ENCODE results near the gene C1QTNF8. TPM values are rescaled to one million over a fixed set of nuclear protein-coding genes. Genes with fewer than 3 reads are reported as not detected.

C1QTNF8 gene
- total RNA-seq, 2 experiments from 2014 or later, result not detected

DNA sequence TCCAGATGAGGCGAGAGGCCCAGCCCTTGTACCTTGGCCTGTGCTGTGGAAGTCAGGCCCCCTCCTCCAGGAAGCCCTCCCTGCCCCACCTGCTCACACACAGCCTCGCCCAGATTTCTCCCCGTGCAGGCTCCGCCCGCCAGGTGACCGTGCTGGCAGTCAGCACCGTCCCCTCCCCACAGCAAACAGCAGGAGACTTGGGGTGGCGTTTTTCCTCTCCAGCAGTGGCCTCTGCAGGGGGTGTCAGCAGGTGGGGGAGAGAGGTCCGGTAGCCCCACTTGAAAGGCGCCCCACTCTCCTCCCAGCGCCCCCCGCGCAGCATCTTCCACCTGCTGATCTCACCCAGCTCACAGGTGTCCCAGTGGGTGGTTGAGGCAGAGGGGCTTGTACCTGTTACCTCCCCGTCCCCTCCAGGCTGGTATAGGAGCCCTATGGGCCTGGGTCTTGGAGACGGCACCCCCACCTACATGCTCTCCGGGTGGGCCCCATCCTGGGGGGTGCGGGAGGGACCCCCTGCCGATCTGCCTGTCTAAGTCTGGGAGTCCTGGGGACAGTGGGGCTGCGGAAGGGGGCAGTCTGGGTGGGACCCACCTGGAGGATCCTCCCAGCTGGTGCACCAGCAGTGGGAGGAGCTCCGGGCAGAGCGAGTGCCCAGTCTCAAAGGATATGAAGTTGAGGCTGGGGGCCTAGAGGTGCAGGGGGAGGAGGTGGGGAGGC, 4.2 kb upstream of the C1QTNF8 start:
- no peak for DNase-seq (ENCODE audit: low spot score)
- CTCF ChIA-PET (ENCODE audit: unreplicated experiment), result no interaction called here

DNA sequence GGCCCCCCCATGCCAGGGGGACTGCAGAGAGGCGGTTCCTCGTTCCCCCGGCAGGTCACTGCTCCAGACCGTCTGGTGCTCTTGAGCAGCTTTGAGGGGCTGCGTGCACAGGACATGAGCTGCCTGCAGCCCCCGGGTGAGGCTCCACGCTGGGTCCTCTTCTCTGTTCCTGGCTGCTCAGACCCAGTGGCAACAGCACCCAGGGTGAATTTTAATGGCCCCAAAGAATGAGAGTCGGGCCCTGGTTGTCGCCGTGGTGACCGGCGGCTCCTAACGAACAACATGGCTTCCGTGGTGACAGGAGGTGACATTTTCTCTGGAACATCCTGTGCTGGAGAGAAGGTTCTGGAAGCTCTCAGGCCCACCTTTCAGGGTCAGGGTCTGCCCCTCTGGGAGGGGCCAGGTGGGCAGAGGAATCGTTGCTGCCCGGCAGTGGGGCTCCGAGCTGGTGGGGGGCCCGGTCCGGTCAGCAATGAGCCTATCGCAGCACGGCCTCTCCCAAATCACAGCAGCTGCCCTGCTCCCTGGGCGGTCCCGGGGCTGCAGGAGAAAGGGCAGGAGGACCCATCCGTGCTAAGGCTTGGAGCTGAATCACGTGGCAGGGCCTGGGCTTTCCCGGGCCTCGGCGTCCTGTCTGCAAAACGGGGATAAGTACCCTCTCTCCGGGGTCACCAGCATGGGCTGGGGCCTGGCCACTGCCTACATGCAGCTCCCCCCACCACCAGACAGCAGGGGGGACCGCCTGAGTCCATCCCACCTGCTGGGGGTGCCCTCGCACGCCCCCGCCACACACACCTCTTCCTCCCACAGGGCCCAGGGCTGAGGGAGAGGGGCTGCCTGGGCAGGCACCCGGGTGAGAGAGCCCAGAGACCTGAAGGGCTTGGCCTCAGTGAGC, 3.4 kb upstream of the C1QTNF8 start:
- Histone ChIP-seq H3K79me2 (ENCODE audit: insufficient read depth, low read depth, low read length) (no peaks in the 10 kb centered on the region), H4K20me1 (ENCODE audit: insufficient read depth, low read length) (no peaks in the 10 kb centered on the region), H3K9me3 (ENCODE audit: low read length) (no peaks in the 10 kb centered on the region), H3K4me2 (ENCODE audit: low read length) (no peak overlapping the region), H3K4me1 (ENCODE audit: insufficient read depth, low read length, poor library complexity, severe bottlenecking) (no peaks in the 10 kb centered on the region), H3K4me3 (ENCODE audit: low read depth, low read length, poor library complexity, severe bottlenecking) (no peak overlapping the region), H3K36me3 (ENCODE audit: insufficient read depth, low read length) (no peaks in the 10 kb centered on the region), H2AFZ (ENCODE audit: low read length) (no peak overlapping the region), H3K27ac (ENCODE audit: low read depth, low read length, poor library complexity, severe bottlenecking) (no peak overlapping the region), H3K9me2 (ENCODE audit: insufficient read depth, low read length) (no peaks in the 10 kb centered on the region)
- no peak for DNase-seq (ENCODE audit: low spot score)
- TF ChIP-seq, protein P1, sequence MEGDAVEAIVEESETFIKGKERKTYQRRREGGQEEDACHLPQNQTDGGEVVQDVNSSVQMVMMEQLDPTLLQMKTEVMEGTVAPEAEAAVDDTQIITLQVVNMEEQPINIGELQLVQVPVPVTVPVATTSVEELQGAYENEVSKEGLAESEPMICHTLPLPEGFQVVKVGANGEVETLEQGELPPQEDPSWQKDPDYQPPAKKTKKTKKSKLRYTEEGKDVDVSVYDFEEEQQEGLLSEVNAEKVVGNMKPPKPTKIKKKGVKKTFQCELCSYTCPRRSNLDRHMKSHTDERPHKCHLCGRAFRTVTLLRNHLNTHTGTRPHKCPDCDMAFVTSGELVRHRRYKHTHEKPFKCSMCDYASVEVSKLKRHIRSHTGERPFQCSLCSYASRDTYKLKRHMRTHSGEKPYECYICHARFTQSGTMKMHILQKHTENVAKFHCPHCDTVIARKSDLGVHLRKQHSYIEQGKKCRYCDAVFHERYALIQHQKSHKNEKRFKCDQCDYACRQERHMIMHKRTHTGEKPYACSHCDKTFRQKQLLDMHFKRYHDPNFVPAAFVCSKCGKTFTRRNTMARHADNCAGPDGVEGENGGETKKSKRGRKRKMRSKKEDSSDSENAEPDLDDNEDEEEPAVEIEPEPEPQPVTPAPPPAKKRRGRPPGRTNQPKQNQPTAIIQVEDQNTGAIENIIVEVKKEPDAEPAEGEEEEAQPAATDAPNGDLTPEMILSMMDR (conservative IDR thresholded peaks at IDR 0.05; ENCODE audit: low read length), result no peak
- no peak for TF ChIP-seq EZH2phosphoT487 (IDR thresholded peaks at IDR 0.05; ENCODE audit: borderline replicate concordance, low read depth, low read length)
- ChIA-PET CTCF (ENCODE audit: unreplicated experiment) (no interaction called here), POLR2A (interaction anchor here (0.5 kb wide), 1 partner anchor 326 kb away, joined by 3 read pairs; no protein-coding TSS in a partner anchor)
- intact Hi-C loops (cut with micrococcal nuclease; ENCODE audit: unreplicated experiment), result no loop called here
- BruUV-seq (replicated peaks), result no TSS peak

More for the DNA sequence above, 4.2 kb upstream of the C1QTNF8 start:
- intact Hi-C loops (cut with micrococcal nuclease; ENCODE audit: unreplicated experiment), result no loop called here
- Histone ChIP-seq H3K9me2 (ENCODE audit: insufficient read depth, low read length) (no peaks in the 10 kb centered on the region), H3K27ac (ENCODE audit: low read depth, low read length, poor library complexity, severe bottlenecking) (no peak overlapping the region), H3K79me2 (ENCODE audit: insufficient read depth, low read depth, low read length) (no peaks in the 10 kb centered on the region), H4K20me1 (ENCODE audit: insufficient read depth, low read length) (no peaks in the 10 kb centered on the region), H3K36me3 (ENCODE audit: insufficient read depth, low read length) (no peaks in the 10 kb centered on the region), H3K4me1 (ENCODE audit: insufficient read depth, low read length, poor library complexity, severe bottlenecking) (no peaks in the 10 kb centered on the region), H2AFZ (ENCODE audit: low read length) (no peak overlapping the region), H3K9me3 (ENCODE audit: low read length) (no peaks in the 10 kb centered on the region), H3K4me3 (ENCODE audit: low read depth, low read length, poor library complexity, severe bottlenecking) (no peak overlapping the region), H3K4me2 (ENCODE audit: low read length) (no peak overlapping the region)
- TF ChIP-seq EZH2phosphoT487 (IDR thresholded peaks at IDR 0.05; ENCODE audit: borderline replicate concordance, low read depth, low read length), result no peak
- TF ChIP-seq, protein P1 (conservative IDR thresholded peaks at IDR 0.05; ENCODE audit: low read length), result no peak
- POLR2A ChIA-PET, result interaction anchor here (0.5 kb wide), 1 partner anchor 326 kb away, joined by 3 read pairs; no protein-coding TSS in a partner anchor
- no TSS peak for BruUV-seq (replicated peaks)
